GM19035 (cell line): Measurements from ENCODE around the gene SPATA18.
"Not testable (repeated sequence)": the region's sequence is repeated elsewhere in the genome, so short reads cannot be mapped to it uniquely, and the experiment has no call there.

Source experiments
- ATAC-seq: cut with Tn5 transposase; IDR thresholded peaks from one replicate; pipeline ENCODE4 v1.9.1; 2021; ENCODE audit not compliant: unreplicated experiment

SPATA18 gene

DNA sequence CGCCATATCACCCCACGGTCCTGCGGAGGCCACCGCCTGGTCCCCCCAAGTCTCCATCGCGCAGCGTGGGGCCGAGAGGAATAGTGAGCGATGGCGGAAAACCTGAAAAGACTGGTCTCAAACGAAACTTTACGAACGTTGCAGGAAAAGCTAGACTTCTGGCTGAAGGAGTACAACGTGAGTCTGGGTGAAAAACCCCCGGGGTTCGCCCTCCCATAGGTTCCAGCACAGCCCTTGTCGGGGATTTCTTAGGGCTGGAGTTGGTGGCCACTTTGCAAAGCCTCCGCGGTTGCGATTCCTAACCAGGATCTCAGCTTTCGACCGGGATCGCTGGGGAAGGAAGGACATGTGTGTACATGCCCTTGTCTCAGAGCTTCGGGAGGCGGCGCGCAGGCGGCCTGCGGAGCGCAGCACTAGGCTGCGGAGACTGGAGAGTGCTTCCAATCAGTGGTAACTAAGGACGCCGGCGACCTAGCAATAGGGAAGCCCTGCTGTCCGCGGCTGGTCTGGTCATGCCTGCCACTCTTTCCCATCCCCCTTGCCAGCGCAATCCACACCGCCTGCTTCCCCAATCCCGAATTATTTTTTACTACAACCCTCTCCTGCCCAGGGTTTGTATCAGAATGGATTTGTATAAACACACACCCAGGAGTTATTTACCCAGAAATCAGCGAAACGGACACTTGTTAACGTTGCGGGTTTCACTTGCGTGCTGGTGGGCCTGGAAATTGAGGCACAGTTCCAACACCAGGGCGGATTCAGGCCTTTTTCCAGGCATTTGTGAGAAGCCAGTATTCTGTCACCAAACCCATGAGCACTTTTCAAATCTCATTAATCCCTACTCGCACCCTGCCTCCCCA is 741 bp downstream of the SPATA18 start:
- peak; percentile 65 for ATAC-seq

DNA sequence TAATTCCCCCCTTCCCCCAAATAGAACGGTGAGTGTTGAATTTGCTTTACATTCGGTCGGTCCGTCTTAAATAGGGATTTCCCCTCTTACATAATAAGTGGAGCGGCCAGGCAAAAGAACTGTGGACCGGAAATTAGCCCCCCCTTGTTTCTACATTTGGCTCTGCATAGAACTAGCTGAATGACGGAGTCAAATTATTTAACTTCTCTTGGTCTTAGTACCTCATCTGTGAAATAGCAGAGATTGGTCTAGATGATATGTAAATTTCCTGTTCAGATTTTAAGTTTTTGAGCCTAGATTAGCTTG is 1.3 kb downstream of the SPATA18 start:
- ATAC-seq: peak; percentile 66

DNA sequence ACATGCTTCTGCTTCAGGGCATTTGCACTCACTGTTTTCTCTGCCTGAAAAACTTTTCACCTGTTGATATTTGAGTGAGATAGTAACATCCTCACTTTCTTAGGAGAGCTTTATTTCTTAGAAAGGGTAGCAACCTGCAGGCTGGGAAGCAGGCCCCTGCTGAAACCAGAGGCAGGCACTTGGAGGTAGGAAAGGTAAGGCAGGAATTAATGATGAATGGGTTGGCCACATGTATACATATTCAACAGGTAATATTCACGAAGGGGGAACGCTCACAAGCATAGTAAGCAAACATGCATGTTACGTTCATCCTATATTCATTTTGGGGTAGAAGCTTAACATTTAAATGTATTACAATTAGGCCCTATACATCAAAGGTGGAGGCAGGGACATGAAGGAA is 3.1 kb downstream of the SPATA18 start:
- no peak for ATAC-seq

DNA sequence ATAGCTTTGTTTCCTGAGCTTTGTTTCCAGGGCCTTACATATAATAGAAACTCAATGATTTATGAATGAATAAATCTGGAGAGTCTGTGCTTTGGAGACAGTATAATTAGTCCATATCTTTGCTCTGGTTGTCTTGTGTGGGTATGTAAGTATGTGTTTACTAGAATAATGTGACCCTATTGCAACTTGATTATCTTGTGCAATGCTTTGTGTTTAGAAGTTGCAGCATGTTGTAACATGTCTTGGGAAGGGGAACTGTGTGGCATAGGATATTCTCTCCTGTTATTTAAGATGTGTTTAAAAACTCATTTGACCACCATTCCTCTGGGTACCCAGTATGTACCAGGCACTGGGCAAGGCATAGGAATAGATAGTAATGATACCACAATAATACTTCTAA is 6.1 kb downstream of the SPATA18 start:
- ATAC-seq: no peak

DNA sequence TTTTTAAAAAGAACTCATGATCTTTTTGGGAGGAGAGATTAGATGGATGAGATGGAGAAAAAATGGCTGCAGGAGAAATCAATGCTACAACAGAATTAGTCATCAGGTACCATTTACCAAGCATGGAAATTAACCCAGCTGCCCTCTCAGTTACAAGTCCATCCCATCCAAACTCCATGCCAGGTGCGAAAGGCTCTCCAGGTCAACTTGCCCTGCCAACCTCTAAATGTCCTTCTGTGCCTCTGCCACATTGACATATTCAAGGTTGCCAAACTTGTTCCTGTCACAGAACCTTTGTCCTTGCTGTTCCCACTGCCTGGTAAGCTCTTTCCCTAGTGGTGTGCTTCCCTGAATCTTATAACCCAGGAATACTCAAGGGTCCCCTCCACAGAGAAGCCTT is 7.2 kb downstream of the SPATA18 start:
- ATAC-seq: no peak

DNA sequence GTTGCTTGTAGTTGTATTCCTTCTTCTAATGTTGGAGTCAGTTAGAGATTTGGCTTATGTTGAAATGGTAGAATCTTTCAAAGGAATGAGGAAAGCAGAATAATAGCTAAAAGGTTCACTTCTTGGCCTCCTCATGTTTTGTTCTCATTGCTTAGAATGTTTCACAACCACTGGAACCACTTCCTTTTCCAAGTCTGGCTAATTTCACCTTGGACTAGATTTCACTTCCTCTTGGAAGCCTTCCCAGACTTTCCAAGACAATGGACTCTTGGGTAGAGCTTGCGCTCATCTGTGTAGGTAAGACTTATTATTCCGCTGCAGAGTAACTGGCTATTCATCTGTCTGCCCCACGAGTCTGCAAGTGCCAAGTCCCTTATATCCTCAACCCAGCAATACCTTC is 8.3 kb downstream of the SPATA18 start:
- ATAC-seq: no peak

DNA sequence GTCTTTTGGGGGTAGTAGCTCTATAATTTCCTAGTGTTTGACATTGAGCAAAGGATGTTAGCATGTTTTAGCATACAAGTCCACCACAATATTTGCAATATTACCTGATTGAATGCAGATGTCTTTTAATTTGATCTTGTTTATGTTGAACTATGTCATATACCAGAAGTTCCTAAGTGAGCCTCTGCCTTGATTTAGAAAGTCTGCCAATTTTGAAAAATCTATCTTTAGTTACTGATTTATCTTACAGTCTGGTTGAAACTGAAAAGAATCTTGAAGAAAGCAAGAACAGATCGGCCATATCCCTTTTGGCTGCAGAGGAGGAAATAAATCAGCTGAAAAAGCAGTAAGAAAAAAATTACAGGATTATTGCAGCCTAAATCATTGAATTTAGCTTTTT is 18.5 kb downstream of the SPATA18 start:
- ATAC-seq: no peak

DNA sequence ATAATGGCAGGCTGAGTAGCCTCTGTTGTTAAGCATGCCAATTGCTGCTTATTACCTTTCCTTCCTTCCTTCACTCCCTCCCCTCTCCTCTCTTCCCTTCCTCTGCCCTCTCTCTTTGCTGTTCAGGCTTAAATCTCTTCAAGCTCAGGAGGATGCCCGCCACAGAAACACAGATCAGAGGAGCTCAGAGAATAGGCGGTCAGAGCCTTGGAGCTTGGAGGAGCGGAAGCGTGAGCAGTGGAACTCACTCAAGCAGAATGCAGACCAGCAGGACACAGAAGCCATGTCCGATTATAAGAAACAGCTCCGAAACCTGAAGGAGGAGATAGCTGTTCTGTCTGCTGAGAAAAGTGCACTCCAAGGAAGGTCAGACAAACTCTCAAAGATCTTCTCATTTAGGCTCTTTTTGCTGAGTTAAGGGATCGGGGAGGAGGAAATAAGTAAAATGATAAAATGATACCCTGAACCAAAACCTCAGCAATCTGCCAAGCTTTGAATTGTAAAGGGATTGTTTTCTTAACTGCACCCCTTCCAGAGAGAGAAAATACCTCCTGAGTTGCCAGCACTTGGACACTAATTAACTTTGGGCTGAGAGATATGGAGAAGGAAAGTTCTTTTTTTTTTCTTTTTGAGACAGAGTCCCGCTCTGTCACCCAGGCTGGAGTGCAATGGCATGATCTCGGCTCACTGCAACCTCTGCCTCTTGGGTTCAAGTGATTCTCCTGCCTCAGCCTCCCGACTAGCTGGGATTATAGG is 20.9 kb downstream of the SPATA18 start:
- ATAC-seq: no peak

DNA sequence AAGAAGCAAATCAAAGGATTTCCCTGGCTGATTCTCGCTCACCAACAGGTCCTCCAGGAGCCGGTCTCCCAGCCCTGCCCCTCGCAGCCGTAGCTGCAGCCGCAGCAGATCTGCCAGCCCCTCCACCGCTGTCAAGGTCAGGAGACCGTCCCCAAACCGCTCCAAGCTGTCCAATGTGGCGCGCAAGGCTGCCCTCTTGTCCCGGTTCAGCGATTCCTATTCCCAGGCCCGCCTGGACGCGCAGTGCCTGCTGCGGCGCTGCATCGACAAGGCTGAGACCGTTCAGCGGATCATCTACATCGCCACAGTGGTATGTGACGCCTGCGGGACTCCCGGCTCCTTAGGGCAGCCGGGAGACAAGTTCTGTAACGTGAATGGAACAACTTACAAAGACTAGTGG is 25.6 kb downstream of the SPATA18 start:
- ATAC-seq: no peak

DNA sequence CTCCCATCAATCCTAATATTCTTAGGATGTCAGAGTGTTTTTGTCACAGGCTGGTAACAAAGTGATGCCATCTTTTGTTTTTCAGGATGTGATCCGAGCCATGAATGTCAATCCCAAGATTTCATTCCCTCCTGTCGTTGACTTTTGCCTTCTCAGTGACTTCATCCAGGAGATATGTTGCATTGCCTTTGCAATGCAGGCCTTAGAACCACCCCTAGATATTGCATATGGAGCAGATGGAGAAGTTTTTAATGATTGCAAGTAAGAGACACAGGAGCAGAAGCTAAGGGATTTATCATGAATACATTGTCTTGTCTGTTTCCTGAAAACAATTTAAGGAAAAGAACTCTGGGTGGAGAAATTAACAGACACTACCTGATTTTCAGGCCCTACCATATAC is 28.6 kb downstream of the SPATA18 start:
- ATAC-seq: no peak

DNA sequence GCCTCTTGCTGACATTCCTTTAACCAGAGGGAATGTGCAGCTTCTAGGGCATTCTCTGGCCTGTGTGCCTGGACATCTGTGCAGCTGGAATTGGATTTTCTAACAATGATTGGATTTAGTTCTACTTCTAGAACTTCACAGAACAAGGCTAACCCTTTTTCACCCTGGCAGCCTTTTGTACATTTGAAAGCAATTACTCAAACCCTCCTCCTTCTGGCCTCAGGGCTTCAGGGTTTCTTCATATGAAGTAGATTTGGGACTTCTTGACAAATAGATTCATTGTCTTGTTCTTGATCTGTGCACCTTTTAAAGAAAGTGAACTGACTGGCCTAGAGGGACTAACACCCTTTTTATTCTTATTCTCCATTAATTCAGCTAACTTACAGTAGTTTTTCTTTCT is 30.1 kb downstream of the SPATA18 start:
- ATAC-seq: no peak

DNA sequence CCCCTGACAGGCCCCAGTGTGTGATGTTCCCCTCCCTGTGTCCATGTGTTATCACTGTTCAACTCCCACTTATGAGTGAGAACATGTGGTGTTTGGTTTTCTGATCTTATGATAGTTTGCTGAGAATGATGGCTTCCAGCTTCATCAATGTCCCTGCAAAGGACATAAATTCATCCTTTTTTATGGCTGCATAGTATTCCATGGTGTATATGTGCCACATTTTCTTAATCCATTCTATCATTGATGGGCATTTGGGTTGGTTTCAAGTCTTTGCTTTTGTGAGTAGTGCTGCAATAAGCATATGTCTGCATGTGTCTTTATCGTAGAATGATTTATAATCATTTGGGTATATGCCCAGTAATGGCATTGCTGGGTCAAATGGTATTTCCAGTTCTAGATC is 35.3 kb downstream of the SPATA18 start:
- ATAC-seq: not testable (repeated sequence)

DNA sequence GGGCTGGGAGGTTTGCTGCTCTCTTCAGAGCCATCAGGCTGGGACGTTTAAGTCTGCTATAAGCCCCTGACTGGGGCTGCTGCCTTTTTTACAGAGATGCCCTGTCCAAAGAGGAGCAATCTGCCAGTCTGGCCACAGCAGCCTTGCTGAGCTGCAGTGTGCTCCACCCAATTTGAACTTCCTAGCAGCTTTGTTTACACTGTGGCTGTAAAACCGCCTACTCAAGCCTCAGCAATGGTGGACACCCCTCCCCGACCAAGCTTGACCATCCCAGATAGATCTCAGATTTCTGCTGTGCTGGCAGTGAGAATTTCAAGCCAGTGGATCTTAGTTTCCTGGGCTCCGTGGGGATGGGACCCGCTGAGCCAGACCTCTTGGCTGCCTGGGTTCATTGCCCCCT is 40.7 kb downstream of the SPATA18 start:
- no peak for ATAC-seq

DNA sequence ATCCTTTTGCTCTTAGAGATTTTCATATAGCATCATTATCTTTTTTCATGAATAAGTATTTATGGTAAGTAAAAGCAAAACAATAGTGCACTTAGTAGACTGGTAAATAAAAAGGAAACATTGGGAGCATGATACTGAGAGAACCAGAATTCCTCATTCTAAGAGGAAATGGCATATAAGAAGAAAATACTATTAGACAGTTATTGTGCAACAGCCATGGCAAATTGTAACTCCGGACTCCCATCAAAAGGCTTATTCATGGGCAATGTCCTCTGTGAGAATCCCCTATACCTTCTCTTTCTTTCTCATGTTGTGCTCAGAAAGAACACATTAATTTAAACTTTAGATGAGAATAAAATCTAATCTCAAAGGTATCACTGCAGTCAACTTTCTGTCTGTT is 42.4 kb downstream of the SPATA18 start:
- ATAC-seq: no peak

DNA sequence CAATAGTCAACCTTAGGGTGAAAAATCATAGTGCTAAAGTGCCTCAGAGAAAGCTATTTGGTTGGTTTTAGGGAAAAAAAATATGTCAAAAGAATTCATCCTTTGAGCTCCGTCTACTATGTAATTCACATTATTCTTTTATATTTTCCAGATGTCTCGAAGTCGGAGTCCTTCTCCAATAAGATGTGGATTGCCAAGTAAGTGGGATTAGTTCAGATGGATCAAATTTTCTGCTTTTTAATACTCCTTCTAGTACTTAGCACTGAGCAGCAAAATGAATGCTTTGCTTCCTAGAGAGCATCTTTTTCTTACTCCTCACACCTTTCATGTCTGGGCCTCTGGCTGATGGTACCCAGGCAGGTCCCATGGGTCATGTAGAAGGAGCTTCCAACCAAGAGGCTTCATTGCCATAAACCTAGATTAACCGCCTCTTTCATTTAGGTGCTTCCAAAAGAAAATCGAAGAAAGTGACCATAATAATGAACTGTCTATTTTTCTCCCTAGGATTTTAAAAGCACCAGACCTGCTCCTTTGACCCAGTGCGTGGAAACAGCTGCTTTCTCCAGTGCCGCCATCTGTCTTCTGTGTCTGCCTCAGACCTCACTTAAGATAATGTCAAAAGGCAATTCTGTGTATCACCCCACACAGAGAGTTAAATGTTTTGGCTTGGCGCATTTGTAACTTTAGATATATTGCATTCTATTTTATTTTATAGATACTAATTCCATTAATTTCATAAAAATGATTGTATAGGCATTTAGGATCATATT is 43.5 kb downstream of the SPATA18 start:
- no peak for ATAC-seq

DNA sequence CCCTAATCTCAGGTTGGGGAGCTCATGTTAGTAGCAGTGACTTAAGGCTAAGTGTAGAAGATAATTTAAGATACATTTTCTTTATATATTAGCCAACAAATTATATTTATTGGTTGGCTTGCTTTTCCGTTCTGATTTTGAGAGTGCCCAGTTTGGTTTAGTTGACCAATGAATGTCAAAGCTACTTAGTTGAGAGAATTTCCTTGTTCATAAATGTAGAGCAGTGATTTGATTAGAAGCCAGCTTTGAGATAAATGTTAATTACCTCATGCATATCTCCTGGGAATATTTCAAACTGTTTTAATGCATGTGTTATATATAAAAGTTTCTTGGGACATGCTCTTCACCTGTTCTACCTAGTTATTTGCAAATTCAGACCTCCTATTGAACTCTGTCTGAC is 44.3 kb downstream of the SPATA18 start:
- ATAC-seq: no peak

DNA sequence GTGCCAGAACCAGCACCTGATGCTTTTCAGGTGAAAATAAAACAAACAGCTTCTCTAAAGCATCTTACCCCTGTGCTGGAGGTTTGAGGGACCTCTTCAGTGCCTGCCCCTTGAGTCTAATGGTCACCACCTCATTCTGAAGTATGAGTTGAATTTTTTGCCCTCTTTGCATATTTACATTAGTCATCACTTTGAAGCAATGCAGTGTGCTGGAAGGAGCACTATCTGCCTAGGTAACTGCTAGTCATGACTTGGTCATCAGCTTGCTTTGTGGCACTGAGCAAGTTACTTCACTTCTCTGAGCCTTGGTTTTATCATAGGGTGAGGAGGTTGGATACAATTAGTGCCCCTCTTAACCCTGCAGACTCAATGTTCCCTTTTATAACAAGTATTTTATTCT is 44.9 kb downstream of the SPATA18 start:
- ATAC-seq: no peak

DNA sequence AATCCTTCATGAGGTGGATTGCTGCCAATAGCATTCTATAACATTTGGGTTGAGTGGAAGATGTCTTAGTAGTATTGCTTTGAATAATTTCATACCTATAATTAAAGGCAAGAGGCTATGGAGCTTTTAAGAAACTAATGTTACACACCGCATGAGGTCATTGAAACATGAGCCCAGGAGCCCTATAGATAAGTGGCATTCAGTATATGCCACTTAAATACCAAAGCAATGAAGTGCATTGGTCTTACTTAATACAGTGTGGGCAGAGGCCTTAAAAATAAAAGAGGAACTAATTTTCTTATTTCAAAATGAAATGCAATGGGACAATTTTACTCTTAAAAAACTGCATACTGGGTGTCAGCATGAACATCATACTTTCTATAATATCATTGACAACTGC is 47.5 kb downstream of the SPATA18 start:
- ATAC-seq: no peak

DNA sequence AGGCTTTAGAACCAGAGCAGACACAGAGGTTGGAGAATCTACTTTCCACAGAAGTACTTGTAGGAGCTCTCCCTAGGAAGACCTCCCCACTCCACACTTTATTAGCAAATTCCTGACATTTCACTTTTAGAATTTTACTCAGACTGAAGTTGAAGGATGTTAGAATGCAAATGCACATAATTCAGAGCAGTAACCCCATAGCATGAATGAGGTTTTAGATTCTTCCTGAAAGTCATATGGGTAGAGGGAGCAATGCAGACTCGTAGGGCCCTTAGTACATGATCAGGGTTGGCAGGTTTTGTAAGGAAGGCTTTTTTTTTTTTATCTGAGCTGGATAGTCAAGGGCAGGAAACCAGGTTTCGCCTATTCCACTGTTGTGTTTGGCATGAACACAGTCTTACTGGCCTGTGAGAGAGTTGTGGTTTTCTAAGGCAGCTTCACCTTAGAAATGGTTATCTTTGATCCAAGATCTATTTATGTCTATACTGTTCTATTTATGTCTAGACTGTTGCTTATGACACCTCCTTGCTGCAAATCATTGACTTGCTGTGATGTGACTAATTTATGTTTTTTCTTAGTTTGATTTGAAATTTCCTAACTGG is 48.9 kb downstream of the SPATA18 start:
- ATAC-seq: no peak

DNA sequence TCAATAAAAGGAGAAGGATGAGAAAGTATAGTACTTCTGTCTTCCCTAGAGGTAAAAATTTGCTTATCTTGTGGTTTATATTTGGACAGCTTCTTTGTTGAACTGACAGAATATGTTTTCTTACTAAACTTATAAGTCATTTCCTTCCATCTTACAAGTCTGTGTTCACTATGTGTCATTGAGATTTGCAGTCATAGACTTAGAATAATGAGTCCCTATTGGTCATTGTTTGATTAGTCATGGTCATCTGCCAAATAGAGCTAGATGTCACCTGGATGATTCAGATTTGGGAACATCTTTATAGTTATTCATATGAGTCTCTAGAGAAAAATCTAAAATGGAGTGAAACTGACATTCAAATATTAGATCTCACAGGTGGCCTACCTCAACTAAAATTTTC is 51.5 kb downstream of the SPATA18 start:
- no peak for ATAC-seq

DNA sequence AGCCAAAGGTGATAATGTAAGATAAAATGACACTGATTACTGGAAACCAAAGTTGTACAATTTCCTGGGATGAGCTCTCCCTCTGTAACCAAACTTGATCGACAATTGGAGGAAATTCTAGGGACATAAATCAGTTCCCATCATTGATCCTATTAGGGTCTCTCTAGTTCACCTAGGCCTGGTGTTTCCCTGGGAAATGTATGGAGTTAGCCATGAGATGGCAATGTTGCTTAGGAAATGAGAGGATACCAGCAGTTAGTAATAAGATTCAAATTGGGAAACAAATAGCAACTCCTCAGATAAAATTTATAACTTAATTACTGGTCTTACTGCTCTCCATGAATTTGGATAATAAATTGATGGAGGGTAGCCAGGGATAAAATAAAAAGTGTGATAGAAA is 52.2 kb downstream of the SPATA18 start:
- ATAC-seq: no peak

DNA sequence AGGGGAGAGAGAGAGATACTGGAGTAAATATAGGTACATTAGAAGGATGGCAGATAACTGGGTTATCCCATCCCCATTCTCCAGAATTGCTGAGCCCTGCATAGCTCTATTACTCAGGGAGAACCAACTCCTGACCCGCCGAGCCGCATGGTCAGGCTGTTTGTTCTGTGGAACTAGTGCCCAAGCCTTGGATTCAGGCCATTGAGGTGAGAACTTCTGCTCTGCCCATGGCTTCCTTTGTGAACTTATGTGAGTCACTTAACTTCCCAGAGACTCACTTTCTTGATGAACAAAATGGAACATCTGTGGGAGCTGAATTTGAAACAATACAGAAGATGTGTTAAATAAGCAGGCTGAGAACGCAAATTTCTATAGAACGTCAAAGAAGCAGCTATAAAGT is 54.2 kb downstream of the SPATA18 start:
- no peak for ATAC-seq
